ENCODE results near the gene NR5A2.
"Not testable (repeated sequence)": the region's sequence is repeated elsewhere in the genome, so short reads cannot be mapped to it uniquely, and the experiment has no call there.

NR5A2 gene

GRCh38 chr1:200172311-200172710 lies 144.8 kb downstream of the NR5A2 start:
- DNase-seq, result no peak

DNA sequence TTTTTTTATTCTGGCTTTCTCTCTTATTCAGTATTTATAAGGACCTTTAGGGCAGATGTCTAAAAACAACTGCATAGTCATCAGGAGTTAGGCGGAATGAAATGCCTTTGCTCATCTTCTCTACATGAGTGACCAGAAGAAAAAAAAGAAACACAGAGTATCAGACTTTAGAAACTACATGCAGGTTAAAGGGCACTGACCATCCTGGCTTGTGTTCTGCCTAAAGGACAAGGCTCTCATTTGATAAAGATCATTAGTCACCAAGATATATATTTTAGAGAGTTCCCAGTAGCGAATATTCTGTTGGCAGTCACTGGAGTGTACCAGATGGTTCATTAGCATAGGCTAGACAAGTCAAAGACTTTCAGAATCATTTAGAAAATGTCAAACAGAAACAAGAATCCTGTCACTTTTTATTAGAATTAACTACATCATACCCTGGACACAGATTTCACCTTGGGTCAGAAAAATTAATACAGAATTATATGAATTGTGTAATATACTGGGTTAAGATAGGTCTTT lies 145.6 kb downstream of the NR5A2 start:
- DNase-seq, result no peak

GRCh38 chr1:200174525-200175295 lies 147.2 kb downstream of the NR5A2 start:
- no peak for DNase-seq

DNA sequence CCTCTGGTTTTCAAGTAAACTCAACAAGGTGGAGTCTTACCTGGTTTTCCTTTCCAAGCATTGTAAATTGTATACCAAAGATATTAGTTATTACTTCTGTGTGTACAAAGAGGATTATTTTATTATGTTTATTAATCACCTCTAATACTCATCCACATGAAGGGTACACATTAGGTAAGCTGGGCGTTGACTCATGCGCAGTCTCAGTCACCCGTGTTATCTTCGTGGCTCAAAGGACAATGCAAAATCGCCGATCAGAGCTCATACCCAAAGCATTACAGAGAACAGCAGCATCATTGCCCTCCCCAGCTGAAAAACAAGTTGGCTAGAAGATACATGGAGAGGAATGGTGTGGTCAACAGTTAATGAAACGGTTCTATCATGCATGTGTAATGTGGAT lies 148.7 kb downstream of the NR5A2 start:
- no peak for DNase-seq

GRCh38 chr1:200176798-200177197 lies 149.3 kb downstream of the NR5A2 start:
- no peak for DNase-seq

- DNase-seq, result no peak
These were observed 150.8 kb downstream of the NR5A2 start for GRCh38 chr1:200178340-200178739.

GRCh38 chr1:200179126-200179780 lies 151.7 kb downstream of the NR5A2 start:
- DNase-seq, result no peak

DNA sequence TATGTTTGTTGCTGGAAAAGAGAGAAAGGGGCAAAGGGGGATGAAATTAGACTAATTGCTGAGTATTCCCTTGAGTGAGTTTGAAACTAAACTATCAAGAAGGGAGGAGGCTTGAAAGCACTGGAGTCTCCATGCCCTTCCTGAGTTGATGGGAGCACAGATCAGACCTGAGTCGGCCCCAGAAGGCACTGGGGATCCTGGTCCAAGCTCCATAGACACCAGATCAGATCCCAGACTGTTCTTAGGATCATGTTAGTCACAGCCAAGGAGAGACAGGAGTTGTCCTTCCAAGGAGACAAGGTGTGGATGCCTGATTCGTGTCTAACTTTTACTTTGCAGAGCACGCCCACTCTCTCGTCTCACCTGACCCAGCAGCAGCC lies 152.3 kb downstream of the NR5A2 start:
- no peak for DNase-seq

- DNase-seq, result no peak
These were observed 153.3 kb downstream of the NR5A2 start for GRCh38 chr1:200180821-200181220.

- DNase-seq, result no peak
These were observed 154.4 kb downstream of the NR5A2 start for GRCh38 chr1:200181861-200182260.

DNA sequence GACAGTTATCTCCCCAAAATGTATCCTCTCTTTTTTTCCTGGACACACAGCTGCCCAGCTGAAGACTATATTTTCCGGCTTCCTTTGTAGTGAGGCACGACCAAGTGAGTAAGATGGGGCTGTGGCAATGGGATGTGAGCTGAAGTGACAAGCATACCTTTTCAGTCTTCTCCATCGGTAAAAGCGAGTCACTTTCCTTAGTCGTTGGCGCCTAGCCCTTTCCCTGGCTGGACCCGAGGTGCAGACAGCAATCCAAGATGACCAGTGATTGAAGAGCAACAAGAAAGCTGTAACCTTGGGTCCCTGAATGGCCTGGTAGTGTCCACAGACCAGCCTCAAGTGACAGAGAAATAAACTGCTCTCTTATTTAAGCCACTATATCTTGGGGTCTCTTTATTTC lies 155.2 kb downstream of the NR5A2 start:
- no peak for DNase-seq

DNA sequence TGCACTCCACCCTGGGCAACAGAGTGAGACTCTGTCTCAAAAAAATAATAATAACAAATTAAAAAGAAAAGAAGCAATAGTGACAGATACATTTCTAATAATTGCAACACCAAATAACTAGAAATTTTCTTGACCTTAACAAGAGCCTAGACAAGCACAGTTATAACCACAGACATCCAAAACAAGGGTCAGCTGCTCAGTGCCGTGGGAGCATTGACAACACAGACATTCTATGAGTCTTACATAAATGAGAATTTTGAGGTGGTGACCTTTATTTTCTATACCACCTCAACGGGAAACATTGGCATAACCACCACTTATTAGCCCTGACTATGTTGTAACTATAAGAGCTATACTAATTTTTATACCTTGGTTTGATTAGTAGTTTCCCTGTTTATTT lies 156.1 kb downstream of the NR5A2 start:
- no peak for DNase-seq

DNA sequence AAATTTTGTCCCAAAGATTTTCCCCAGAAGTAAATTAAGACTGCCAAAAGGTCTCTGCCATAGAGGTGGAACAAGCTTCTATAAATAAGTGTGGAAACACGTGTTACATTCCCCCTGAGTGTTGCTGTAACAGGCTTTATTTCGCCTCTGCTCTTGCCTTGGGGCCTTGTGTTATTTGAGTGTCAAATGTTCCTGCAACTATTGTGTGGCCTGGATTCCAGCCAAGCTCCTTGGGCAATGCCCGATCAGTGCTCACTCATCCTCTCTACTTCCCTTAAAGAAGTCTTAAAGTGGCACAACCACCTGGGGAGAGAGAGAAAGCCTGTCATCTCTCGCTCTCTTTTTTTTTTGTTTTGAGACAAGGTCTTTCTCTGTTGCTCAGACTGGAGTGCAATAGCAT lies 156.7 kb downstream of the NR5A2 start:
- DNase-seq, result no peak

DNA sequence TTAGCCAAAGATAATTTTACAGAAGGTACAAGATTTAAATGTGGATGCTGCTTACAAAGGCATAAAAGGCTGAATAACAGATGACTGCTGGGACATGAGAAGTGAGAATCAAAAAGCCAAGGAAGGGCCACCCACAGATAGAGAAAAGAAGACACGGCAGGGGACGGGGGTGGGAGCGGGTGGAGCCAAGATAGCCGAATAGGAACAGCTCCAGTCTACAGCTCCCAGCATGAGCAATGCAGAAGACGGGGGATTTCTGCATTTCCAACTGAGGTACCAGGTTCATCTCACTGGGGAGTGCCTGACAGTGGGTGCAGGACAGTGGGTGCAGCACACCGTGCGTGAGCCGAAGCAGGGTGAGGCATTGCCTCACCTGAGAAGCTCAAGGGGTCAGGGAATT lies 157.7 kb downstream of the NR5A2 start:
- not testable (repeated sequence) for DNase-seq

GRCh38 chr1:200187332-200187731 lies 159.8 kb downstream of the NR5A2 start:
- DNase-seq, result not testable (repeated sequence)

DNA sequence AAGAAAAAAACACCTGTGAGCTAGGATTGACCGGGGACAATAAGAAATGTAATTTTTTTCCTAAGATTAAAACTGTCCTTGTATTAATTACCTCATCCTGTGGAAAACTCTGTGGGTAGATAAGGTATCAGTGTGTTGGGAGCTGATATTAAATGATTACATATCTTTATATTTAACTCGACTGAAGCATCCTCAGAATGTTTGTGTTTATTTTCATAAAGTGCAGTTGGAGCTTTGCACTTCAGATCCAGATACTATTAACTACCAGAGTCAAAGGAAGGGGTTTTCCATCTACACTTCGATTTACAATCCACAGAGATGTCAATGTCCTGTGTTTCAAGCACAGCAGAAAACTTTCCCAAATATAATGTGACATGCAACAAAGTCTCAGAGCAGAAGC lies 164.5 kb downstream of the NR5A2 start:
- no peak for DNase-seq

GRCh38 chr1:200194477-200194876 lies 167.0 kb downstream of the NR5A2 start:
- no peak for DNase-seq

GRCh38 chr1:200198236-200198635 lies 170.7 kb downstream of the NR5A2 start:
- no peak for DNase-seq

- no peak for DNase-seq
These were observed 177.9 kb downstream of the NR5A2 start for GRCh38 chr1:200205216-200205995.

DNA sequence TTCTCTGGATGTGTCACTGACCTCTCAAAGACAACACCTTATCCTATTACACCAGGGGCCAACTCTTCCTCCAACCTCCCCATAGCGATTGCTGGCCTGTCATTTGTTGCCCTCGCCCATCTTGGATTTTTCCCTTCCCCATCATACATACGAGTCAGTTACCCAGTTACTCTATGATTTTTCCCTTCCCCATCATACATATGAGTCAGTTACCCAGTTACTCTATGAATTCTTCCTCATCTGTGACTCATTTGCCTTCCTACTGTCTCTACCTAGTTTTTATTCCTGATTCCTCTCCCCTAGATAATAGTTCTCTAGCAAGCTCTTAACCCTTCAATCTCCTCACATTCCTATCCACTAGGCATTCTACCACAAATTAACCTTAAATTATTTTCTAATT lies 178.8 kb downstream of the NR5A2 start:
- no peak for DNase-seq

DNA sequence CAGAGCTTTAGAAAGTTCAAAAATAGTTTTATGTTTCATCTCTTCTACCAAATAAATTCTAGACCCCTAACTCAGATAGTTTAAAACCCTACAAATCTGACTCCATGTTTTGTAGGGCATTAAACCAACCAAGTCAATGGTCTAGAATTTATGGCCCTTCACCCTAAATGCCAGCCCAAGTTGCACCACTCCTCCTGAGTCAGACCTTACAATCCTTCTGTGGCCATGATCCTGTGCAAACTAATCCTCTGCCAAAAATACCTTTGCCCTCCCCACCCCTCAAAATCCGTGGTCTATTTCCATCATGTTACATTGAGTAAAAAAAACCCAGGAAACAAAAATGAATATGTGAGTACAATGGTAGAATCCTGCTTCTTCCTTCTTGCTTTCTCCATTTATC lies 179.3 kb downstream of the NR5A2 start:
- DNase-seq, result no peak

- no peak for DNase-seq
These were observed 180.2 kb downstream of the NR5A2 start for GRCh38 chr1:200207711-200208126.

DNA sequence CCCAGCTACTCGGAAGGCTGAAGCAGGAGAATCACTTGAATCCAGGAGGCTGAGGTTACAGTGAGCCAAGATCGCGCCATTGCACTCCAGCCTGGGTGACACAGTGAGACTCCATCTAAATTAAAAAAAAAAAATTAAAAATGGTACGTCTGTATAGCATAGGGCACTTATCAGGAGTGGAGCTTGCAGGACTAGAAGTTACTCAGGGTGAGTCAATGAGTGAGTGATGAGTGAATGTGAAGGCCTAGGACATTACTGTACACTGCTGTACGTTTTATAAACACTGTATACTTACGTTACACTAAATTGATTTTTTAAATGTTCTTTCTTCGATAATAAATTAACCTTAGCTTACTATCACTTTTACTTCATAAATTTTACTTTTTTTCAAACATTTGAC lies 183.6 kb downstream of the NR5A2 start:
- DNase-seq, result no peak

GRCh38 chr1:200213392-200213791 lies 185.9 kb downstream of the NR5A2 start:
- no peak for DNase-seq

Data from activated gamma-delta T cell (primary cell).